GM23338 (cell line): ENCODE results near the gene SMCR8. TPM values are rescaled to one million over a fixed set of nuclear protein-coding genes. Genes with fewer than 3 reads are reported as not detected.

Experiments
- ATAC-seq: fragments of 200-7000 bp; cut with Tn5 transposase; 3 replicates; pipeline ENCODE4 v1.9.1; 2020
- DNase-seq: peaks from one replicate; pipeline ENCODE4 v3.0.0-alpha.2; 2015; ENCODE audit warnings: low spot score
- H2AFZ ChIP-seq: fragments of 200-600 bp; sonication (generic); 2 replicates; pipeline ENCODE4 v1.8.0; 2016; ENCODE audit warnings: antibody characterized with exemption, mild to moderate bottlenecking, moderate library complexity
- H3F3A ChIP-seq: fragments of 200-600 bp; sonication (generic); replicated peaks from 2 replicates; pipeline ENCODE4 v1.8.0; 2017; ENCODE audit warnings: antibody characterized with exemption, mixed run types, low read depth
- H3K27ac ChIP-seq: fragments of 200-600 bp; sonication (generic); 2 replicates; pipeline ENCODE4 v1.6.1; 2016; ENCODE audit warnings: low read depth
- H3K27me3 ChIP-seq: fragments of 200-600 bp; sonication (generic); 2 replicates; pipeline ENCODE4 v1.8.0; 2016; ENCODE audit warnings: mild to moderate bottlenecking, mixed run types, moderate library complexity; ENCODE audit not compliant: insufficient read depth
- H3K36me3 ChIP-seq: fragments of 200-600 bp; sonication (generic); 2 replicates; pipeline ENCODE4 v1.8.0; 2016; ENCODE audit warnings: mild to moderate bottlenecking; ENCODE audit not compliant: insufficient read depth
- H3K4me1 ChIP-seq: fragments of 200-600 bp; sonication (generic); 2 replicates; pipeline ENCODE4 v1.8.0; 2016; ENCODE audit warnings: mild to moderate bottlenecking, moderate library complexity; ENCODE audit not compliant: insufficient read depth
- H3K4me2 ChIP-seq: fragments of 200-600 bp; sonication (generic); 2 replicates; pipeline ENCODE4 v1.7.1; 2017; ENCODE audit warnings: mixed run types
- H3K4me3 ChIP-seq: fragments of 200-600 bp; sonication (generic); 2 replicates; pipeline ENCODE4 v1.6.1; 2016; ENCODE audit warnings: mixed run types
- H3K79me2 ChIP-seq: fragments of 200-600 bp; sonication (generic); replicated peaks from 2 replicates; pipeline ENCODE4 v1.8.0; 2017; ENCODE audit warnings: mild to moderate bottlenecking; ENCODE audit not compliant: insufficient read depth
- H3K9me2 ChIP-seq: fragments of 200-600 bp; sonication (generic); 2 replicates; pipeline ENCODE4 v1.8.0; 2017; ENCODE audit not compliant: insufficient read depth
- H4K20me1 ChIP-seq: fragments of 200-600 bp; sonication (generic); replicated peaks from 2 replicates; pipeline ENCODE4 v1.8.0; 2017; ENCODE audit warnings: mild to moderate bottlenecking; ENCODE audit not compliant: insufficient read depth
- H3K27ac Mint-ChIP-seq: 2 replicates; pipeline ENCODE4 v1.8.0; 2020; ENCODE audit warnings: inconsistent platforms, mild to moderate bottlenecking, moderate library complexity, mixed read lengths
- H3K27me3 Mint-ChIP-seq: 3 replicates; pipeline ENCODE4 v1.8.0; 2022; ENCODE audit warnings: low read depth, mild to moderate bottlenecking, moderate library complexity, mixed read lengths, inconsistent platforms; ENCODE audit not compliant: insufficient read depth, poor library complexity
- H3K36me3 Mint-ChIP-seq: 3 replicates; pipeline ENCODE4 v1.8.0; 2021; ENCODE audit warnings: low read depth, mild to moderate bottlenecking, inconsistent platforms, moderate library complexity, mixed read lengths
- H3K4me1 Mint-ChIP-seq: 3 replicates; pipeline ENCODE4 v1.8.0; 2020; ENCODE audit warnings: mild to moderate bottlenecking, inconsistent platforms, mixed read lengths
- H3K4me3 Mint-ChIP-seq: 3 replicates; pipeline ENCODE4 v1.8.0; 2021; ENCODE audit warnings: moderate library complexity, mild to moderate bottlenecking, inconsistent platforms, mixed read lengths
- H3K9me3 Mint-ChIP-seq: 3 replicates; pipeline ENCODE4 v1.8.0; 2020; ENCODE audit warnings: moderate library complexity, mild to moderate bottlenecking, inconsistent platforms, mixed read lengths
- STAT1 ChIP-seq: IDR thresholded peaks from one replicate; pipeline ENCODE4 v1.6.1; 2016; ENCODE audit warnings: antibody characterized with exemption; ENCODE audit not compliant: unreplicated experiment
- ZNF331 ChIP-seq: fragments of 250-450 bp; sonication (Bioruptor Pico); IDR thresholded peaks from 2 replicates; pipeline ENCODE4 v1.5.0; 2020; ENCODE audit warnings: low read depth, mild to moderate bottlenecking, moderate library complexity
- polyA plus RNA-seq: library from polyadenylated mRNA; unstranded; fragments of >200 nt; fragmentation: Nextera tagmentation; extraction: Ambion mirVana; gene quantifications from 2 replicates; pipeline ENCODE4 v1.2.1, GENCODE V29; 2016
- total RNA-seq: library from RNA; depleted of rRNA; stranded (reverse); fragments of >200 nt; shearing (Covaris generic); gene quantifications from 2 replicates; pipeline ENCODE4 v1.2.3, GENCODE V29; 2014
- TF ChIP-seq, protein P1 (sequence below): fragments of 250-450 bp; sonication (Bioruptor Pico); IDR thresholded peaks from 2 replicates; pipeline ENCODE4 v1.5.0; 2020; ENCODE audit warnings: mild to moderate bottlenecking, moderate library complexity

The SMCR8 gene
- total and polyA plus RNA-seq, 2 experiments from 2014 or later = 1.5 to 20.1 TPM

DNA sequence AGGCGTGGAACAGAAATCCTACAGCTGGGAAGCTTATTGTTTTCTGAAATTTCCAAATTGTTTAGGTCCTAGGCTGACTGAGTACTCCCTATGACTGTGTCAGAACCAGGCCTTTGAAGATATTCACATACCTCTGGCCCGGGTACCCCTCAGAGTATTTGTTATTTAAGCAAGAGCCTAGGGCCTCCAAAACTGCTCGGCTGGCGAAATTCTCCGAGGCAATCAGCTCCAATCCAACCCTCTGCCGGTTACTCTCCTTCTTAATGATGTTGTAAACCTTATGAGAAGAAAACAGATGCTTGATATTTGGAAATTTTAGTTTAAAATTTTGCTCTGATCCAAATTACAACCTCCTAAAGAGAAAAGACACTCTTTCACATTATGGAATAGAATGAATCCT, 38.4 kb downstream of the SMCR8 start:
- Histone ChIP-seq H3K4me1 (no peaks in the 10 kb centered on the region), H2AFZ (no peak overlapping the region), H4K20me1 (0 out of 2 replicates have a peak, but pooled peaks cover 10% of the 10 kb centered on the region), H3K36me3 (peaks cover 33% of the 10 kb centered on the region), H3K27me3 (no peaks in the 10 kb centered on the region), H3F3A (no peaks in the 10 kb centered on the region), H3K9me2 (no peaks in the 10 kb centered on the region), H3K4me3 (no peak overlapping the region), H3K27ac (no peak overlapping the region), H3K4me2 (no peak overlapping the region), H3K79me2 (peaks cover 14% of the 10 kb centered on the region; the same call in 1 of the 2 replicates)
- DNase-seq = no peak
- TF ChIP-seq STAT1 = no peak
- TF ChIP-seq, protein P1, sequence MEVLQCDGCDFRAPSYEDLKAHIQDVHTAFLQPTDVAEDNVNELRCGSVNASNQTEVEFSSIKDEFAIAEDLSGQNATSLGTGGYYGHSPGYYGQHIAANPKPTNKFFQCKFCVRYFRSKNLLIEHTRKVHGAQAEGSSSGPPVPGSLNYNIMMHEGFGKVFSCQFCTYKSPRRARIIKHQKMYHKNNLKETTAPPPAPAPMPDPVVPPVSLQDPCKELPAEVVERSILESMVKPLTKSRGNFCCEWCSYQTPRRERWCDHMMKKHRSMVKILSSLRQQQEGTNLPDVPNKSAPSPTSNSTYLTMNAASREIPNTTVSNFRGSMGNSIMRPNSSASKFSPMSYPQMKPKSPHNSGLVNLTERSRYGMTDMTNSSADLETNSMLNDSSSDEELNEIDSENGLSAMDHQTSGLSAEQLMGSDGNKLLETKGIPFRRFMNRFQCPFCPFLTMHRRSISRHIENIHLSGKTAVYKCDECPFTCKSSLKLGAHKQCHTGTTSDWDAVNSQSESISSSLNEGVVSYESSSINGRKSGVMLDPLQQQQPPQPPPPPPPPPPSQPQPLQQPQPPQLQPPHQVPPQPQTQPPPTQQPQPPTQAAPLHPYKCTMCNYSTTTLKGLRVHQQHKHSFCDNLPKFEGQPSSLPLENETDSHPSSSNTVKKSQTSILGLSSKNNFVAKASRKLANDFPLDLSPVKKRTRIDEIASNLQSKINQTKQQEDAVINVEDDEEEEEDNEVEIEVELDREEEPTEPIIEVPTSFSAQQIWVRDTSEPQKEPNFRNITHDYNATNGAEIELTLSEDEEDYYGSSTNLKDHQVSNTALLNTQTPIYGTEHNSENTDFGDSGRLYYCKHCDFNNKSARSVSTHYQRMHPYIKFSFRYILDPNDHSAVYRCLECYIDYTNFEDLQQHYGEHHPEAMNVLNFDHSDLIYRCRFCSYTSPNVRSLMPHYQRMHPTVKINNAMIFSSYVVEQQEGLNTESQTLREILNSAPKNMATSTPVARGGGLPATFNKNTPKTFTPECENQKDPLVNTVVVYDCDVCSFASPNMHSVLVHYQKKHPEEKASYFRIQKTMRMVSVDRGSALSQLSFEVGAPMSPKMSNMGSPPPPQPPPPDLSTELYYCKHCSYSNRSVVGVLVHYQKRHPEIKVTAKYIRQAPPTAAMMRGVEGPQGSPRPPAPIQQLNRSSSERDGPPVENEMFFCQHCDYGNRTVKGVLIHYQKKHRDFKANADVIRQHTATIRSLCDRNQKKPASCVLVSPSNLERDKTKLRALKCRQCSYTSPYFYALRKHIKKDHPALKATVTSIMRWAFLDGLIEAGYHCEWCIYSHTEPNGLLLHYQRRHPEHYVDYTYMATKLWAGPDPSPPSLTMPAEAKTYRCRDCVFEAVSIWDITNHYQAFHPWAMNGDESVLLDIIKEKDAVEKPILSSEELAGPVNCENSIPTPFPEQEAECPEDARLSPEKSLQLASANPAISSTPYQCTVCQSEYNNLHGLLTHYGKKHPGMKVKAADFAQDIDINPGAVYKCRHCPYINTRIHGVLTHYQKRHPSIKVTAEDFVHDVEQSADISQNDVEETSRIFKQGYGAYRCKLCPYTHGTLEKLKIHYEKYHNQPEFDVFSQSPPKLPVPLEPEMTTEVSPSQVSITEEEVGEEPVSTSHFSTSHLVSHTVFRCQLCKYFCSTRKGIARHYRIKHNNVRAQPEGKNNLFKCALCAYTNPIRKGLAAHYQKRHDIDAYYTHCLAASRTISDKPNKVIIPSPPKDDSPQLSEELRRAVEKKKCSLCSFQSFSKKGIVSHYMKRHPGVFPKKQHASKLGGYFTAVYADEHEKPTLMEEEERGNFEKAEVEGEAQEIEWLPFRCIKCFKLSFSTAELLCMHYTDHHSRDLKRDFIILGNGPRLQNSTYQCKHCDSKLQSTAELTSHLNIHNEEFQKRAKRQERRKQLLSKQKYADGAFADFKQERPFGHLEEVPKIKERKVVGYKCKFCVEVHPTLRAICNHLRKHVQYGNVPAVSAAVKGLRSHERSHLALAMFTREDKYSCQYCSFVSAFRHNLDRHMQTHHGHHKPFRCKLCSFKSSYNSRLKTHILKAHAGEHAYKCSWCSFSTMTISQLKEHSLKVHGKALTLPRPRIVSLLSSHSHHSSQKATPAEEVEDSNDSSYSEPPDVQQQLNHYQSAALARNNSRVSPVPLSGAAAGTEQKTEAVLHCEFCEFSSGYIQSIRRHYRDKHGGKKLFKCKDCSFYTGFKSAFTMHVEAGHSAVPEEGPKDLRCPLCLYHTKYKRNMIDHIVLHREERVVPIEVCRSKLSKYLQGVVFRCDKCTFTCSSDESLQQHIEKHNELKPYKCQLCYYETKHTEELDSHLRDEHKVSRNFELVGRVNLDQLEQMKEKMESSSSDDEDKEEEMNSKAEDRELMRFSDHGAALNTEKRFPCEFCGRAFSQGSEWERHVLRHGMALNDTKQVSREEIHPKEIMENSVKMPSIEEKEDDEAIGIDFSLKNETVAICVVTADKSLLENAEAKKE (CRISPR knock-in tag) = no peak
- H3K4me1 Mint-ChIP-seq = no peaks in the 10 kb centered on the region
- H3K27me3 Mint-ChIP-seq = no peaks in the 10 kb centered on the region
- ATAC-seq = no peak
- no peak overlapping the region for H3K4me3 Mint-ChIP-seq
- no peak overlapping the region for H3K27ac Mint-ChIP-seq
- no peaks in the 10 kb centered on the region for H3K9me3 Mint-ChIP-seq
- peaks cover 63% of the 10 kb centered on the region for H3K36me3 Mint-ChIP-seq

DNA sequence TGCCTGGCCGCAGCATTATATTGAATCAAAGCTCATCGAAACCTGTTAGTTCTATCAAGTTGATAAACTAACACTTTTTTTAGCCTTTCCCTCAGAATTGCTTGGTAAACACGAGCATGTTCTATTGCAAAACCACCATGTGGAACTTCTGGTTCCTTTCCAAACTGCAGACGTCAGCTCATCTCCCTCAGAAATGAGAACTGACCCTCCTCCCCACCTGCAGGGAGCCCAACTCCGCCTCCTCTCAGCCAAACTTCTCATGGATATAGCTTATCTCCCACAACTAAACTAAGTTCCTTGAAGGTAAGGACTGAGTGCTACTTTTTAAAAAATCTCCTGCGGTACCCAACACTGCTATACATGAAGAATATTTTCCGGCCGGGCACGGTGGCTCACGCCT, 41.5 kb downstream of the SMCR8 start:
- no peak for ATAC-seq
- H3K36me3 Mint-ChIP-seq = peaks cover 63% of the 10 kb centered on the region
- no peak for TF ChIP-seq ZNF331 (CRISPR knock-in tag)
- Histone ChIP-seq H3K9me2 (no peaks in the 10 kb centered on the region), H3K4me3 (no peak overlapping the region), H4K20me1 (0 out of 2 replicates have a peak, but pooled peaks cover 13% of the 10 kb centered on the region), H2AFZ (no peak overlapping the region), H3K79me2 (peaks cover 37% of the 10 kb centered on the region), H3K4me2 (no peak overlapping the region), H3K36me3 (peaks cover 38% of the 10 kb centered on the region), H3F3A (no peaks in the 10 kb centered on the region), H3K27me3 (no peaks in the 10 kb centered on the region), H3K27ac (no peak overlapping the region), H3K4me1 (no peaks in the 10 kb centered on the region)
- no peak overlapping the region for H3K4me3 Mint-ChIP-seq
- H3K4me1 Mint-ChIP-seq = no peaks in the 10 kb centered on the region
- DNase-seq = no peak
- H3K27me3 Mint-ChIP-seq = peaks cover 2% of the 10 kb centered on the region
- H3K27ac Mint-ChIP-seq = no peak overlapping the region
- H3K9me3 Mint-ChIP-seq = no peaks in the 10 kb centered on the region
